OCI-M1 (cell line): ENCODE measurements around the gene STK35.

Experiments used
- DNase-seq: peaks from one replicate; lab custom pipeline; 2025; lab: John Stamatoyannopoulos, UW

The STK35 gene

DNA sequence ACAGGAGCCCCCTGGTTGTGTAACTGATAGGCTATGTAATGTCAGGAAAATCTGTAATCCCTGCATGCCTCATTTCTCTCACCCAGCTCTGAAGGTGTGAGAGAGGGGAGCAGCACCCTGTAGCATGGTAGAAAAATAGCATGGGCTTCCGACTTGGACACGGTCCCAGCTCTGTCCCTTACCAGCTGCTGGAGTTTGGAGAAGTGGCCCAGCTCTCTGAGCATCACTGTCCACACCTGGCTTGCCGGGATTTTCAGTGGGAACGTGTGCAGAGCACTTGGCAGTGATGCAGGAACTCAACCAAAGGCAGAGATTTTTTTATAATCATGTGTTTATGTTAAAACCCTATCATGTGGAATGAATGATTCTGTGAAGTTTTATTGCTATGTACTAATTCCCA, 34.6 kb downstream of the STK35 start:
- DNase-seq = no peak

DNA sequence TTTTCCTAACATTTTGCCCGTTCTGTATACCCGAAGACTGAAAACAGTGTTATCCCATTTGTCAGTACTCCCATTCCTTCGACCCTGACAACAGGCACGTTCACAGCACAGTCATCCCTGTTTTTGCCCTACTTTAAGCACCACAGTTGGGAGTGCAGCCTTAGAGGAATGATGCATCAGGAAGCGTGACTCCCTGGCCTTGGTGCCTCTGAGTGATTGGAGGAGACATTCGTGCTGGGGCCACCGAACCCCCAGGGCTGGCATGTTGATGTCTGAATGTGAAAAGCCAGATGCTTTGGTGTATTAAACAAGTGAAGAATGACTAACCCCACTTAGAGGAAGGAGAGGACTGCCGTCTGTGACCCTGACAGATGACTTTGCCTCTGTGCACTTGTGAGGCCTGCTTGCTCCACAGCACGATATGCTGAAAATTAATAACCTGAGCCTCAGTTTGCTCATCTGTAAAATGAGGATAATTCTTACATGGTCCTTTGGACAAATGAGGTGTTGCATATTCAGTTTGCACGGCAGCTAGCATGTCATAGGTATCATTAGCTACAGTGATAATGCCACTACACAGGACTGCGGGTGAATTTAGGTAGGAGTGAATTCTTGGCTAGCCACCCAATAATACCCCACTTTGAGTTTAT, 36.0 kb downstream of the STK35 start:
- no peak for DNase-seq

DNA sequence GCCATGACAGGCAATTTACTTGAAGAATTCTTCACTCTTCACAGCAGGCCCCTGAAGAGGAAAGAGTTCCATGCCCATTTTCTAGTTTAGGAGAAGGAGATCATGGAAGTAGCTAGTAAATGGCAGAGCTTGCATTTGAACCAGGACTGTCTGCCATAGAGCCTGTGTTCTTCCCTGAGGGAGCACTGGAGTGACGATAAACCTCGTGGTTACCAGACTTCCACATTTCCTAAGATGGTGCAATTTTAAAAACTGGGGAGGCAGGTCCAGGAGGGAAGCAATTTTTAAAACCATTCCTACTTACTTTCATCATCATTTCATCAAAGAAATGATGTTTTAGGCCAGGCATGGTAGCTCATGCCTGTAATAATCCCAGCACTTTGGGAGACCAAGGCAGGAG, 36.8 kb downstream of the STK35 start:
- DNase-seq = no peak

GRCh38 chr20:2139250-2139649, 37.6 kb downstream of the STK35 start:
- no peak for DNase-seq

- no peak for DNase-seq
Measured at GRCh38 chr20:2139736-2140135, 38.1 kb downstream of the STK35 start.

DNA sequence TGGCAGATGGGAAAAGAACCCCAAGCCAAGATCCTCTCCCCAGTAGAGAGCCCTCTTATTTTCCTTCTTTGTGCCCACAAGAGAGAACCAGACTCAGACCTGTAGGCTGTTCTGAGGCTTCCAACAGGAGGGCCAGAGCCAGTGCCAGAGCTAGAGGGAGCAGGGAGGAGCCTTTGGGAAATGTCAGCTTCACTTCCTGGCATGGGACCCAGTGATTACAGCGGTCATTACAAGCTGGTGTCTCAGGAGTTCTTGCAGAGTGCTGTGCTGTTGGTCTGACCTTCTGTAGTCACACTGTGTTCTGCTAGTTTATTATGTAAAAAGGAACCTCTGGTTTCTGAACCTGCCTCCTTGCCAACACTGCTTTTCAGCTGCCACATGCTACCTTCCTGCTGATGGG, 38.9 kb downstream of the STK35 start:
- no peak for DNase-seq

DNA sequence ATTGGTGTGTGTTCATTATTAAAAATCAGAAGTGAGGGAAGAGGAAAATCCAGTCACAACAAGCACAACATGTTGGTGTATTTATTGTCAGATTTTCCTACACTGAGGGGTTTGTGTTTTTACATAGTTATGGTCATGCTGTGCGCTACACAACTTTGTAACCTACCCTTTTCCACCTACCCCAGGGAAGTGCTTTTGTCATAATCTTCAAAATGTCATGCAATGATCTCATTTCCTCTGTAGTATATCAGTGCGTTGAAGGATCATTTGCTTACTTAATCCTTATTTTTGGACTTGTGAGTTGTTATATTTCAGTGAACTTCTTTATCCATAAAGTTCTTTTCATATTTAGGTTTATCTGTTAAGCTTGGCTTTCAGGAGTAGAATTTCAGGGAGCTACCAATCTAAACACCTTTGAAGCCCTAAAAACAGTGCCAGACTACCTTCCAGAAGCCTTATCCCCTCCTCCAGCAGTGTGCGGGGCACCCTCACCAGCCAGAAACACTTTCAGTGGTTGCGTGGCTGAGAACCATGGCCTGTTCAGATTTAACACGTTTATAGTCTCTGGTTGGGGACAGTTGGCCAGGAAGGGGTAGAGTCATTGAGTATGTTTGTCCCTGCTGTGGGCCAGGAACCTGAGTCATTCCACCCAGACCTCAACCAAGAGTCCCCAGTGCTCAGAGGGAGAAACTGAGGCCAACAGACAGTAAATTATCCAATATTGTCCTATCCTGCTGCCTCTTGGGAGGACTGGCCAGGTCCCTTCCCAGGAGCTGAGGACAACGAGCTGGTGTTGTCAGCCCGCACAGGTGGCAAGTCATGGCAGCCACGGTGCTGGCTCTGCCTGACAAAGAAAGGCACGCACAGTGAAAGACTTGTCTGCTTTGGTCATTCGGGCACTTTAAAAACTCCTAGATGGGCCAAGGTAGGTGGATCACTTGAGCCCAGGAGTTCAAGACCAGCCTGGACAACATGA, 40.3 kb downstream of the STK35 start:
- DNase-seq = no peak

DNA sequence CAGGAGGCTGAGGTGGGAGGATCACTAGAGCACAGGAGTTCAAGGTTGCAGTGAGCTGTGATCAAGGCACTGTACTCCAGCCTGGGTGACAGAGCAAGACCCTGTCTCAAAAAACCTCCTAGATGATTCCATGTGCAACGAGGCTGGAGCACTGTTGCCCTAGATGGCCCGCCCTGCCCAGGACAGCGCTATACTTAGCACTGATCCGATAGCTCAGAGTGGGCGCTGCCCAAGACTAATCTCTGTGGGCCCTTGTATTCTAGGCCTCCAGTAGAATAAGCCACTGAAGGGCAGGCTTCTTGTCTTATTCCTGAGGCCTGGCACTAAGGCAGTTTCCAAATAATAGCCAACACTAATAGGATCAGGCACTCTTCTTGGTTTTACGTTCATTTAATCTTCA, 41.0 kb downstream of the STK35 start:
- DNase-seq = no peak

DNA sequence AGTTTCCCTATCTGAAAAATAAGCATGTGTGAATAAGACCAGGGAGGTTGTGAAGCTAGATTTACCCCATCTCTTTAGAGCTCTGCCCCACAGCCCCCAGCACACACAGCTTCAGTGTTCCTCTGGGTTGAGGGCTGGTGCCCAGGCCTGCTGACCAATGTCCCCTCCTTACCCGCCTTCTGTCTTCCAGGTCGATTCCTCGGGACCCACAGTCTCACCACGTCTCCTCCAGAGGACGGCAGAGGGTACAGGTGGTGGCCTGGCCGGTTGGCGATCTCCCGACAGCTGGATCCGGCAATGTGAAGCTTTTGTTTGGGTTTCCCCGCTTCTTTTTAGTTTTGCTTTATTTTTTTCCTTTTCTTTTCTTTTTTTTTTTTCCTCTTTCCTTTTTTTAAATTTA, 42.0 kb downstream of the STK35 start:
- no peak for DNase-seq

GRCh38 chr20:2144850-2145249, 43.2 kb downstream of the STK35 start:
- no peak for DNase-seq

DNA sequence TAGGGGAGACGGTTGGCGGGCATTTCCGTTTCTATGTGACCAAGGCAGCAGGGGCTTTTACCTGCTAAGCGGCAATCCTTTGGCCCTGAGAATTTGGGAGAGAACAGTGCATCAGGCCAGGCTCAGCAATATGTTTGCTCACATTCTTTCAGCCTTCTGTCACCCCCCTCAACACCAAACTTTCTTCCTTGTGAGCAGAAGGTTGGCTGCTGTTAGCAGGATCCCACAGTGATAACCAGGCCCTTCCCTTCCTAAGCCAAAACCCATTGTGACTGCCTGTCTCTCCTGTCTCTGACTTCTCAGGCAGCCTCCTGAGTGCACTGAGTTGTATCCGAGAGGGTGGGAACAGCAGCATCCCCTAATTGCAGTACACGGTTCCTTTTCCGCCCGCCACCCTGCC, 43.7 kb downstream of the STK35 start:
- DNase-seq = no peak

GRCh38 chr20:2146080-2146867, 44.6 kb downstream of the STK35 start:
- no peak for DNase-seq

- DNase-seq = no peak
Measured at GRCh38 chr20:2149507-2149906, 47.9 kb downstream of the STK35 start.

DNA sequence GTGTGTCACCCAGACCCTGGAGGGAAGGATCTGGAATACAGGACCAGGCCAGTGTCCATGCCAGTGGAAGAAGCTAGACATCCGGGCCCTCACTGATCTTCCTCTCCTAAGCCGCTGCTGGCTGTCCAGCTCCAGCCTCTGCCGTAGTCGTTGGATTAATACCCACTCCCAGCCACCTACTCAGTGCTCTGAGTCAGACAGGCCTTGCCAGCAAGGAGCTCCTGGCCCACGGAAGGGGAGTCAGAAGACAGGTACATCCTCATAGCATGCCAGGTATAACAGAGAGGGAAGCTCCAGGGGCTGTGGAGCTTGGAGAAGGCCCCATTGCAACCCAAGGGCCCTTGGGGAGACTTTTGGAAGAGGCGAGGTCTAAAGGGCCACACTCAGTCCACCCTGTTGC, 49.0 kb downstream of the STK35 start:
- DNase-seq = no peak

DNA sequence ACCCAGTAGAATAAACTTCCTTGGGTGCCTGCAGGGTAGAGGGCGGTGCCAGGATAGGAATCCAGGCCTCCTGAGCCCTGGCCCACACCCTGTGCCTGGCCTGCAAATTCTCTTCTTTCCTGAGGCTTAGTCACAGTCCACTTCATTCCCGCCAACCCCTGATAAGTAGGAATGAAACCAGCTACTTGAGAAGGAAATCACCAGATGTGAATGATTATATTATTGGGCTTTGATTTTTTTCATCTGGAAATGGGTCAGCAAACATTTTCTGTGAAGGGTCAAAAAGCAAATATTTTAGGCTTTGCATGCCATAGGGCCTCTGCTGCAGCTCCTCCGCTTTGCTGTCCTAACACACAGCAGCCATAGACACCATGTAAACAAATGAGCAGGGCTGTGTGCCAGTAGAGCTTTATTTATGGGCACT, 50.2 kb downstream of the STK35 start:
- DNase-seq = no peak

DNA sequence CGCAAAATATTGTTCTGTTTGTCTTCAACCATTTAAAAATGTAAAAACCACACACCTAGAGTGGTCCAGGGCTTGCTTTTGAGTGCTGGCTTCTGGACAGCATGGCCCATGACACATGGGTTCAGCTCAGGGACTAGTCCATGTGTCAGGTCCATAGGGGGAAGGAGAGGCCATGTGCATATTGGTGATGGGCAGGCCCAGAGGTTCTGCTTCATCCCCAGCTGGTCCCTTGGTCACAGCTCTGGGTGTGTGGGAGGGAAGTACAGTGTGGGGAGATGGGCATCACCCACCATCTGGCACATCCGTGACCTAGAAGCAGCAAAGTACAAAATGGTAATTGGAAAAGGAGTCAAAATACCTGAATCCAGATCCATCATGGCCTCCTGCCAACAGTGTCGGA, 50.7 kb downstream of the STK35 start:
- no peak for DNase-seq

DNA sequence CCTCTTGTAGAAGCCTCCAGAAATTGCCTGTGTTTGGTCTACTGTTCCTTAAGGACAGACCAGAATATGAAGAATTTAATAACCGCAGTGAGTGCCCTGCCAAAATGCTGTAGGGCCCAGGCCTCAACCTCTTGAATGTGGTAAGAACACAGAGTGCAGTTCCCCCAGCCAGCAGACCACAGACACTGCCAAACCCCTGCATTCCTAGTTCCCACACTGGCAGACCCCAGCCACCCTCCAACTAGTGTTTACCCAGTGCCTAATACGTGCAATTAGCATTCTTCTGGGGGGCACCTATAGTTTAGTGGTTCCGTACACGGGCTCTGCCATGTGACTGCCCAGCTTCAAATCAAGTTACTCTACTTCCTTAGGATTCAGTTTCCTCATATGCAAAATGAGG, 51.7 kb downstream of the STK35 start:
- no peak for DNase-seq

- DNase-seq = no peak
Measured at GRCh38 chr20:2156224-2156623, 54.6 kb downstream of the STK35 start.

DNA sequence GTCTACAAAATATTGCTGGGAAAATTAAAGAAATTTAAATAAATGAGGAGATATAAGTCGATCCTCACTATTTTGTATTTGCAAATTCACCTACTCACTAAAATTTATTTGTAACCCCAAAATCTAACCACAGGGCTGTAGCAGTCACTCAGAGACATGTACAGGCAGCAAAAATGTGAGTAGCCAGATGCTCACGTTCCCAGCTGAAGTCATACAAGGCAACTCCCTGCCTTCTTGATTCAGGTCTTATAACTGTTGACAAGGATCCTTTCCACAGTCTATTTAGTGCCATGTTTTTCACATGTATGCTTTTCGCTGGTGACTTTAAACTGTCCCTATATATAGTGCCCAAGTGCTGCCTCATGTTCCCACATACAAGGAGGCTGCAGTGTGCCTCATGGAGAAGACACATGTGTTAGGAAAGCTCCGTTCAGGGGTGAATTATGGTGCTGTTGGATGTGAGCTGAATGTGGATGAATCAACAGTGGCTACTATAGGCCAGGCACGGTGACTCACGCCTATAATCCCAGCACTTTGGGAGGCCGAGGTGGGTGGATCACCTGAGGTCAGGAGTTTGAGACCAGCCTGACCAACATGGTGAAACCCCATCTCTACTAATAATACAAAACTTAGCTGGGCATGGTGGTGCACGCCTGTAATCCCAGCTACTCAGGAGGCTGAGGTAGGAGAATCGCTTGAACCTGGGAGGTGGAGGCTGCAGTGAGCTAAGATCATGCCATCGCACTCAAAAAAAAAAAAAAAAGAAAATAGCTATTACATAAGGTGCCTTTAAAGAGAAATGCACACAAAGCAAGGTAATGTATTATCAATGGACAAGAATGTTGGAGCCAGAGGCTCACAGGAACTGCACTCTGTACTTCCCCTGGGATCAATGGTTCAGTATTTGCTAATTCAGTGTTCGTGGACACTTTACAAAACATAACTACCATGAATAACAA, 55.3 kb downstream of the STK35 start:
- no peak for DNase-seq

DNA sequence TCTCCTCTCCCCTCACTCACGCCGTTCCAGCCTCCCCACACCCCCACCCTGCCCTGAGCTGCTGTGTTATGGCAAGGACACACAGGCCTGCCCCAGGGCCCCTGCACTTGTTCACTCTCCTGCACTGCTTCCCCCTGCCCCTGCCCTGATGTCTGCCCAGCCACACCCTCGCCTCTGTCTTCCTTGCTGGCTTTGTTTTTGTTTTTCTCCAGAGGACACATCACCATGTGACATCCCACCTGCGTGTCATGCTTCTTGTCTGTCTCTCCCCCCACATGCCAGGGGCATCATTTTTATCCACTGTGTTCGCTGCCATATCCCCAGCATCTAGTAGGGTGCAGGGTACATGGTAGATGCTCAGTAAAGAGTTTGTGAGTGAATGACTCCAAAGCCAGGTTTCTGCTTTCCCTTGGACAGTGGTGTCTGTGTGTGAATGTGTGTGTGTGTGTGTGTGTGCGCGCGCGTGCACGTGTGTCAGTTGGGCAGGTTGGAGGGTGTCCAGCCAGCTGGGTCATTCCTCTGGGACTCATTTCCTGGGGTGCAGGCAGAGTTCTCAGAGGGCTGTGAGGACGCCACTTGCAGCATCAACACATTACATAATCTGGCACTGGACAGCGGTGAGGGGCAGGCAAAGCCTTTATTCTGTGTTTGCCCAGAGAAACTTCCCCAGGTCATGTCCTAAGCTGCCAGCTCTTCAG, 60.6 kb downstream of the STK35 start:
- no peak for DNase-seq

GRCh38 chr20:2162823-2163166, 61.2 kb downstream of the STK35 start:
- DNase-seq = no peak
